ENCODE measurements around the gene ZNF213.
"Not testable (repeated sequence)": the region's sequence is repeated elsewhere in the genome, so short reads cannot be mapped to it uniquely, and the experiment has no call there.

ZNF213 gene

DNA sequence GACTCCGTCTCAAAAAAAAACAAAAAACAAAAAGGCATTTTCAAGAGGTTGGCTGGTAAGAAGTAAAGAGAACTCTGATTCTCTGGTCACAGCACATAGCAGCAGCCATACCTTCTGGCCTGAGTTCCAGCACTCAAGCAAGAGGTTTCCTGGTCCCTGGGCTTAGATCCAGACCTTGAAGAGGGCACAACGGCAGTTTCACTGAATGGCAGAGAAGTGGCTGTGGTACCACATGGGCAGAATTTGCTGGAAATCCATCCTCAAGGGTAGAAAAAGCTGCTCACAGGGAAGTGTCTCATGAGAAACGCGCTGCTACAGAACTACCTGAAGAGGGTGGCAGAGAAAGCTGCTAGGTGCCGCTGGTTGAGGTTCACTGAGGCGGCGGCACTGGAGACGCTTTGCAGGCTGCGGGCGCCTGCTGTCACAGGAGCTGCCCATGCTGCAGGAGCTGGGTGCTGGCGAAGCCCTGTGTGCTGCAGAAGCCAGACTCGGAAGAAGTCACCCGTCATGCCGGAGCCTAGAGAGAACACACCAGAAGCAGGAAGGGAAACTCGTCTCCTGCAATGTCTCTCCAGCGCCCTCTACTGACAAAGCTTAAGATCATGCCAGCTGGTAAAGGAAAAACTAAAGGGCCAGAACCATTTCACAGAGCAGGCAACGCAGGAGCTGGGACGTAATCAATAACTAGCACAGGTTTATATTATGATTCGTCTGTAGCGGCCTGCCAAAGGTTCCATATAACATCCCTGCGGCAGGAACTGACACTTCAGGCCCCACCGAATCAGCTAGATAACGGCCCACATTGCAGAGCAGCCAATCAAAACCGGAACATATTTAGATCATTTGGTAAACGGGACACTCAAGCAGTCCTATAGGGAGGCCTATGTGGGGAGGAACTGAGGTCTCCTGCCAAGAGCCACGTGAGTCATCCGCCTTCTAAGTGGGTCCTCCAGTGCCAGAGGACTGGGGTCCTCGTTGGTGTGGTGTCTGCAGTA lies 5.4 kb upstream of the ZNF213 start:
- DNase-seq (ENCODE audit: low read depth): peak; percentile 61

DNA sequence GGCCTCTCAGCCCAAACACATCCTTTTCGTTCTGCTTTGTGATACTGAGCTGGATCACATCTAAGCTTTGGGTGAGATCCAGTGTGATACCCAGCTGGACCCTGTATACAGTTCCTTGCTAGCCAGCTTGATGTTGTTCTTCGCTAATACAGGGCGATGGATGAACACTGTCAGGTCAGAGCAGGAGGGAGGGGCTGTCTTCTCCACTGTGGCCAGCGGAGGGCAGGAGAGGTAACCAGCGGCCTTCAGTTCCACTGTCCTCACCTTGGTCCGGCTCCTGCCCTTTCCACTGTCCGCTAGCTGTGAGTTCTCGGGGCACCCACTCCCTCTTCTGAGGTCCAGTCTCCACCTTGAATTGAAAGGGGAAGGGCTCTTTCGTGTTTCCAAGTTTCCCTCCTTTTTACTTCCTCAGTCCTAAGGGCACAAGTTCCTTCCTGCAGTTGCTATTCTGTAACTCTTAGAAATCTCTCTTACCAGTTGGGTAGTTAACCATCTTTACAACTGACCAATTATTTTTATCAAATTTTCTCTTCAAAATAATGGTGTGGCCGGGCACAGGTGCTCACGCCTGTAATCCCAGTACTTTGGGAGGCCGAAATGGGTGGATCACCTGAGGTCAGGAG lies 3.0 kb upstream of the ZNF213 start:
- no peak for DNase-seq (ENCODE audit: low read depth)

DNA sequence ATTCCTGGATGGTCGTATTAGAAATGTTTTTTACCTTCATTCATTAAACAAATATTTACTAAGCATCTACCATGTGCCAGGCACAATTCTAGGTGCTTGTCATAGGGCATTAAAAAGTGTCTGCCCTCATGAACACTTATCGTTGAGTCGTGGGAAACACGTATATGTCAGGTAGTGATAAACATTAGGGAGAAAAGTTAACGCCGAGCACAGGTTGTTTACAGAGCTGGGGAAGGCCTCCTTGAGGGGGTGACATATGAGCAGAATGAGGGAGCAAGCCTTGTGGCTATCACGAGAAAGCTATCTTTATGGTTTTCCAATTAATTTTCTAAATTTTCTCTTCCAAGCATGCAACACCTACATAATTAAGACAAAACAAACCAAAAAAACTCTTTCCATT lies 985 bp upstream of the ZNF213 start:
- DNase-seq (ENCODE audit: low read depth): no peak

- DNase-seq (ENCODE audit: low read depth): no peak
Observed at GRCh38 chr16:3135126-3135715, 392 bp downstream of the ZNF213 start.

DNA sequence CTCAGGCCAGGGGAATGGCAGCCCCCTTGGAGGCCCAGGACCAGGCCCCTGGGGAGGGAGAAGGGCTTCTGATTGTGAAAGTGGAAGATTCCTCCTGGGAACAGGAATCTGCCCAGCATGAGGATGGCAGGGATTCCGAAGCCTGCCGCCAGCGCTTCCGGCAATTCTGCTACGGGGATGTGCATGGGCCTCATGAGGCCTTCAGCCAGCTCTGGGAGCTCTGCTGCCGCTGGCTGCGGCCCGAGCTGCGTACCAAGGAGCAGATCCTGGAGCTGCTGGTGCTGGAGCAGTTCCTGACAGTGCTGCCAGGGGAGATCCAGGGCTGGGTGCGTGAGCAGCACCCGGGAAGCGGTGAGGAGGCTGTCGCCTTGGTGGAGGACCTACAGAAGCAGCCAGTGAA lies 2.4 kb downstream of the ZNF213 start:
- no peak for DNase-seq (ENCODE audit: low read depth)

- DNase-seq (ENCODE audit: low read depth): no peak
Observed at GRCh38 chr16:3138342-3138741, 3.5 kb downstream of the ZNF213 start.

DNA sequence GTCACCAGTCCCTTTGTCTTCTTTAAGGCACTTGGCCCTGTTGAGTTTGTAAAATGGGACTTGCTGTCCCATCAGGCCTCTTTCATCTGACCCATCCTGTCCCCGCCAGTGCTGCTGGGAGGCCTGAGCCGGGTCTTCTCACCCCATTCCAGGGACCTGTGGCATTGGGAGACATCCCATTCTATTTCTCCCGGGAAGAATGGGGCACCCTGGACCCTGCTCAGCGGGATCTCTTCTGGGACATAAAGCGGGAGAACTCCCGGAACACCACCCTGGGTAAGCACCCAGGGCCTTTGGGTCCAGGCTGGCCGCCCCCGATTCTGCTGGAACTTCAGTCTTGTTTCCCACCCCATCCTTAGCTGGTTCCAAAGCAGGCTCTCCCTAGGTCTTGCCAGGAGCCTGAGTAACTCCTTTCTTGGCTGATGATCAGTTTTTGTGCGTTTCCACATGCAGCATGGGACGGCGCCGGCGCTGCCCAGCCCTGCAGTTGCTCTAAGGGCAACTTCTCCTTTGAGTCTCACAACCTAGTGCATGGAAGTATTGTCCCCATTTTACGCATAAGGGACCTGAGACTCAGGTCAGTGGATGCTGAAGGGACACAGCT lies 4.1 kb downstream of the ZNF213 start:
- DNase-seq (ENCODE audit: low read depth): no peak

- not testable (repeated sequence) for DNase-seq (ENCODE audit: low read depth)
Observed at GRCh38 chr16:3139561-3139960, 4.7 kb downstream of the ZNF213 start.

DNA sequence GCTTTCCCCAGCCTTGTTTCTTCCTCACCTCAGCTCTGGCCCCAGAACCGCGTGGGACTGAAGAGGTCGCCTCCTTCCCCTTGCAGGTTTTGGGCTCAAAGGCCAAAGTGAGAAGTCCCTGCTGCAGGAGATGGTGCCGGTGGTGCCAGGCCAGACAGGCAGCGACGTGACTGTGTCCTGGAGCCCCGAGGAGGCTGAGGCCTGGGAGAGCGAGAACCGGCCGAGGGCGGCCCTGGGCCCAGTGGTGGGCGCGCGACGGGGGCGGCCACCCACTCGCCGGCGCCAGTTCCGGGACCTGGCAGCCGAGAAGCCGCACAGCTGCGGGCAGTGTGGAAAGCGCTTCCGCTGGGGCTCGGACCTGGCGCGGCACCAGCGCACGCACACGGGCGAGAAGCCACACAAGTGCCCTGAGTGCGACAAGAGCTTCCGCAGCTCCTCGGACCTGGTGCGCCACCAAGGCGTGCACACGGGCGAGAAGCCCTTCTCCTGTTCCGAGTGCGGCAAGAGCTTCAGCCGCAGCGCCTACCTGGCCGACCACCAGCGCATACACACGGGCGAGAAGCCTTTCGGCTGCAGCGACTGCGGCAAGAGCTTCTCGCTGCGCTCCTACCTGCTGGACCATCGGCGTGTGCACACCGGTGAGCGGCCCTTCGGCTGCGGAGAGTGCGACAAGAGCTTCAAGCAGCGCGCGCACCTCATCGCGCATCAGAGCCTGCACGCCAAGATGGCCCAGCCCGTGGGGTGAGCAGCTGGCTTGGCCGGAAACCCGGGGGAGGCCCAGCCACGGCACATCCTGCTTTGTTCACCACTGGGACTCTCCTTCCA lies 6.0 kb downstream of the ZNF213 start:
- DNase-seq (ENCODE audit: low read depth): no peak

DNA sequence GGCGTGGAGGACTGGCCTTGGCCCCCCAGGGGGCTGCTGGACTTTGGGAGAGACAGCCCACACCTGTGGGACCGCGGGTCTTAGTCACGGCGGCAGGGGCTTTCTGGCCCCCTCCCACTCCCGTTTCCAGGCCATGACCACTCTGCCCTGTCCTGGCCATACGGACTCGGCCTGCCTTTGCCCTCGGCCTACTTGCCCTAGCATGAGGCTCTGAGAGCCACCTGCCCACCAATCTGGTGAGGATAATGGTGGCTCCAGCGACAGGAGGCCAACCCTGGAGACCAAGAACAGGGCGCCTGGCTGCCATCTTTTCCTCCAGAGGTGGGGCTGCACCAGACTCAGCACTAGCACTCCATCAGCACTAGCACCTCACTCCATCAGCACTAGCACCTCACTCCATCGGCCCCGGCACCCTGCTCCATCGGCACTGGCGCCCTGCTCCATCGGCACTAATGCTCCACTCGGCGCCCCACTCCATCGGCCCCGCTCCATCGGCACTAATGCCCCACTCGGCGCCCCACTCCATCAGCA lies 7.0 kb downstream of the ZNF213 start:
- no peak for DNase-seq (ENCODE audit: low read depth)

DNA sequence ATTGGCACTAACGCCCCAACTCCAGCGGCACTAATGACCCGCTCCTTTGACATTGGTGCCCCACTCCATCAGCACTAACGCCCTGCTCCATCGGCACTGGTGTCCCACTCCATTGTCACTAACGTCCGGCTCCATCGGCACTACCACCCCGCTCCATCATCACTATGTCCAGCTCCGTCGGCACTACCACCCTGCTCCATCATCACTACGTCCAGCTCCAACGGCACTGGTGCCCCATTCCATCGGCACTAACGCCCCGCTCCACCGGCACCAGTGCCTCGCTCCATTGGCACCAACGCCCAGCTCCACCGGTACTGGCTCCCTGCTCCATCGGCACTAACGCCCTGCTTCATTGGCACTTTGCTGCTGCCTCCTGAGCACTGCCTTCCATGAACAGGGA lies 7.5 kb downstream of the ZNF213 start:
- DNase-seq (ENCODE audit: low read depth): no peak

- DNase-seq (ENCODE audit: low read depth): no peak
Observed at GRCh38 chr16:3142770-3143169, 7.9 kb downstream of the ZNF213 start.

GRCh38 chr16:3143189-3143588 lies 8.4 kb downstream of the ZNF213 start:
- DNase-seq (ENCODE audit: low read depth): no peak

GRCh38 chr16:3143598-3144320 lies 8.9 kb downstream of the ZNF213 start:
- DNase-seq (ENCODE audit: low read depth): no peak

DNA sequence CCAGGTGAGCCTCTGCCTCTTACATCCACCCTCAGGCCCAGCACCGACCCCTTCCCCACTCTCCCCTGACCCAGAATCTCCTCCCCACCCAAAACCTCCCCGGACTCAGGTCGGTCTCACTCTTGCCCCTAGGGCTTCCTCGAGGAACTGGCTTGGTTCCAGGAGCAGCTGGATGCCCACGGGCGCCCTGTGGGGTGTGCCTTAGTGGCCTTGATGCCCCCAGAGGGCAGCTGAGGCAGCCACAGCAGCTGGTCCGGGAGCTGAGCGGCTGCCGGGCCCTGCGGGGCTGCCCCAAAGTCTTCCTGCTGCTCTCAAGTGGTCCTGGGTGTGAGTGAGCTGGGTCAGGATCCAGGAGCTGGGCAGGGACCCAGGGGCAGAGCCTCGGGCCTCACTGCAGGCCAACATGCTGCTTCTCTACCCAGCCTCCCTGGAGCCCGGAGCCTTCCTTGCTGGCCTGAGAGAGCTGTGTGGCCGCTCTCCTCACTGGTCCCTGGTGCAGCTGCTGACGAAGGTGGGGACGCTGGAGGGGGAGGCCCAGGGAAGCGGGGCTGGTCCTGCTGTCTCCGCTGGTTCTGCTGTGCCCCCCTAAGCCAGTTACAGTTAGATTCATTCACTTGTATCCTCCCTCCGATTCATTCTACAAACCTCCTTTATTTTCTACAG lies 9.6 kb downstream of the ZNF213 start:
- no peak for DNase-seq (ENCODE audit: low read depth)

- DNase-seq (ENCODE audit: low read depth): no peak
Observed at GRCh38 chr16:3145151-3145550, 10.3 kb downstream of the ZNF213 start.

- no peak for DNase-seq (ENCODE audit: low read depth)
Observed at GRCh38 chr16:3145660-3146059, 10.8 kb downstream of the ZNF213 start.

DNA sequence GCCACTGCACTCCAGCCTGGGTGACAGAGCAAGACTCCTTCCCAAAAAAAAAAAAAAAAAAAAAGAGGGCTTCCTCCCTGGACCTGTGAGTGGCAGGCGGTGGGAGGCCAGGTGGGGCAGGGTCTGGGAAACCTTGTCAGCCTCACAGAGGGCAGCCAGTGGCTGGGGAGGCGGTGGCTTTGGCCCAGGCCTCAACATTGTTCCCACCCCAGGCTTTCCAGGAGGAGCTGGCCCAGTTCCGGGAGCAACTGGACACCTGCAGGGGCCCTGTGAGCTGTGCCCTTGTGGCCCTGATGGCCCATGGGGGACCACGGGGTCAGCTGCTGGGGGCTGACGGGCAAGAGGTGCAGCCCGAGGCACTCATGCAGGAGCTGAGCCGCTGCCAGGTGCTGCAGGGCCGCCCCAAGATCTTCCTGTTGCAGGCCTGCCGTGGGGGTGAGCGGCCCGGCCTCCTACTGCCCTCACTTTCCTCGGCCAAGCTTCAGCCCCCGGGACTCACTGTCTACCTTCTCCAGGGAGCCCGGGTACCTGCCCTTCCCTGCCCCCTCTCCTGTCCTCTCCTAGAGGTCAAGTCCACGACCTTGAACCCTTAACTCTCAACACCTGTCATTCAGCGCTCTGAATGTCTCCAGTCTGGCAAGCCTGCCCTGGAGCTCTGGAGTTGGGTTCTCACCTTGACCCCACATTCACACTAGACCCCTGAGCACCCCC lies 12.4 kb downstream of the ZNF213 start:
- DNase-seq (ENCODE audit: low read depth): no peak

DNA sequence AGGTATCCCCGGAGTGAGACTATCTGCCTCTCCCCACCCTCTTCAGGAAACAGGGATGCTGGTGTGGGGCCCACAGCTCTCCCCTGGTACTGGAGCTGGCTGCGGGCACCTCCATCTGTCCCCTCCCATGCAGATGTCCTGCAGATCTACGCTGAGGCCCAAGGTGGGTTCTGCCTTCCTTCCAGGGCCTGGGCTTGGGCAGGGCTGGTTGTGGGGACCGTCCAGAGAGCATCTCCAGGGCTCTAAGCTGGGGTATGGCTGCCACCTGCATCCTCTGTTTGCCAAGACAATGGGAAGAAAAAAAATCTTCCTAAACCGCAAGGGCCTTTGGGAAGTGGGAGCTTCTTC lies 12.9 kb downstream of the ZNF213 start:
- DNase-seq (ENCODE audit: low read depth): no peak

All from stimulated activated CD8-positive, alpha-beta memory T cell treated with anti-CD3 and anti-CD28 coated beads, Interleukin-12 subunit alpha, Interleukin-12 subunit beta, amount 100 ng/mL, for 1 hour (primary cell).